Mesenchymal stem cell (in vitro differentiated cells and primary cell): ENCODE results near the gene MMP25.

Experiments used
- DNase-seq: peaks from one replicate; pipeline ENCODE4 v3.0.0-alpha.2; 2013
- H2AFZ ChIP-seq: one replicate; pipeline ENCODE4 v1.6.1; 2013; ENCODE audit warnings: low read depth, mild to moderate bottlenecking, control low read depth, inconsistent platforms, low read length, moderate library complexity
- H2AK5ac ChIP-seq: 2 replicates; pipeline ENCODE4 v1.6.1; 2013; ENCODE audit warnings: low read length, moderate library complexity, mild to moderate bottlenecking, inconsistent platforms; ENCODE audit not compliant: severe bottlenecking
- H2BK120ac ChIP-seq: one replicate; pipeline ENCODE4 v1.6.1; 2013; ENCODE audit warnings: low read depth, mild to moderate bottlenecking, inconsistent platforms, low read length, moderate library complexity
- H2BK12ac ChIP-seq, 2 experiments: one replicate each; pipeline ENCODE4 v1.6.1; 2013; ENCODE audit warnings: inconsistent platforms in 2 of 2, low read length in 2 of 2, mild to moderate bottlenecking in 2 of 2, moderate library complexity in 2 of 2, control low read depth in 1 of 2
- H2BK15ac ChIP-seq: one replicate; pipeline ENCODE4 v1.6.1; 2013; ENCODE audit warnings: mild to moderate bottlenecking, low read depth, inconsistent platforms; ENCODE audit not compliant: poor library complexity, severe bottlenecking
- H2BK5ac ChIP-seq: 2 replicates; pipeline ENCODE4 v1.6.1; 2013; ENCODE audit warnings: low read depth, mild to moderate bottlenecking, low read length, control low read depth, inconsistent platforms; ENCODE audit not compliant: poor library complexity, severe bottlenecking
- H3K14ac ChIP-seq, 2 experiments: one replicate each; pipeline ENCODE4 v1.6.1; 2013; ENCODE audit warnings: inconsistent platforms in 2 of 2, low read length in 2 of 2, control low read depth in 1 of 2, mild to moderate bottlenecking in 1 of 2, moderate library complexity in 1 of 2
- H3K18ac ChIP-seq, 2 experiments: one replicate each; pipeline ENCODE4 v1.6.1; 2013; ENCODE audit warnings: inconsistent platforms in 2 of 2, low read length in 2 of 2, control low read depth in 1 of 2, low read depth in 1 of 2, mild to moderate bottlenecking in 1 of 2
- H3K23ac ChIP-seq, 2 experiments: one replicate each; pipeline ENCODE4 v1.6.1; 2013; ENCODE audit warnings: inconsistent platforms in 2 of 2, low read length in 2 of 2, mild to moderate bottlenecking in 2 of 2, moderate library complexity in 2 of 2, control low read depth in 1 of 2
- H3K27ac ChIP-seq: 2 replicates; pipeline ENCODE4 v1.5.1; 2013; ENCODE audit warnings: mild to moderate bottlenecking, moderate library complexity, low read length, control low read depth, inconsistent platforms; ENCODE audit not compliant: poor library complexity, severe bottlenecking
- H3K27me3 ChIP-seq, 2 experiments: 2 replicates each; pipeline versions ENCODE4 v1.6.1 to v1.7.0; 2013; ENCODE audit warnings: low read length in 2 of 2, mild to moderate bottlenecking in 2 of 2, moderate library complexity in 2 of 2, control low read depth in 1 of 2, inconsistent platforms in 1 of 2; ENCODE audit not compliant: control insufficient read depth in 1 of 2, insufficient read depth in 1 of 2
- H3K36me3 ChIP-seq, 2 experiments: 2 replicates each; pipeline versions ENCODE4 v1.6.1 to v1.7.0; 2013; ENCODE audit warnings: low read length in 2 of 2, control low read depth in 1 of 2, inconsistent platforms in 1 of 2, low read depth in 1 of 2, mild to moderate bottlenecking in 1 of 2; ENCODE audit not compliant: insufficient read depth in 2 of 2, control insufficient read depth in 1 of 2
- H3K4ac ChIP-seq, 2 experiments: one replicate each; pipeline ENCODE4 v1.6.1; 2013; ENCODE audit warnings: inconsistent platforms in 2 of 2, low read length in 2 of 2, mild to moderate bottlenecking in 2 of 2, moderate library complexity in 2 of 2, control low read depth in 1 of 2, low read depth in 1 of 2
- H3K4me1 ChIP-seq: 2 replicates; pipeline ENCODE4 v1.6.1; 2013; ENCODE audit warnings: low read depth, low read length, control low read depth; ENCODE audit not compliant: control insufficient read depth, insufficient read depth
- H3K4me2 ChIP-seq: 2 replicates; pipeline ENCODE4 v1.6.1; 2013; ENCODE audit warnings: low read length, mild to moderate bottlenecking, inconsistent platforms; ENCODE audit not compliant: poor library complexity, severe bottlenecking
- H3K4me3 ChIP-seq, 2 experiments: 2 replicates each; pipeline versions ENCODE4 v1.5.1 to v1.7.0; 2013; ENCODE audit warnings: low read length in 2 of 2, mild to moderate bottlenecking in 2 of 2, control low read depth in 1 of 2, low read depth in 1 of 2; ENCODE audit not compliant: insufficient read depth in 1 of 2
- H3K79me1 ChIP-seq: replicated peaks from 2 replicates; pipeline ENCODE4 v1.6.1; 2013; ENCODE audit warnings: mild to moderate bottlenecking, control low read depth, low read length, inconsistent platforms; ENCODE audit not compliant: poor library complexity, severe bottlenecking
- H3K9ac ChIP-seq: 2 replicates; pipeline ENCODE4 v1.7.0; 2013; ENCODE audit warnings: mild to moderate bottlenecking, low read length, moderate library complexity
- H3K9me3 ChIP-seq: 2 replicates; pipeline ENCODE4 v1.7.0; 2013; ENCODE audit warnings: mild to moderate bottlenecking, low read length; ENCODE audit not compliant: control insufficient read depth
- H4K8ac ChIP-seq: one replicate; pipeline ENCODE4 v1.6.1; 2013; ENCODE audit warnings: inconsistent platforms, mild to moderate bottlenecking, low read length, moderate library complexity
- H4K91ac ChIP-seq: one replicate; pipeline ENCODE4 v1.6.1; 2013; ENCODE audit warnings: mild to moderate bottlenecking, low read length, inconsistent platforms
- WGBS: methylation state at CpG from one replicate; pipeline ENCODE4 v1.1.7; 2013; ENCODE audit warnings: mixed read lengths; 5-methylcytosine and 5-hydroxymethylcytosine counted together

MMP25 gene

DNA sequence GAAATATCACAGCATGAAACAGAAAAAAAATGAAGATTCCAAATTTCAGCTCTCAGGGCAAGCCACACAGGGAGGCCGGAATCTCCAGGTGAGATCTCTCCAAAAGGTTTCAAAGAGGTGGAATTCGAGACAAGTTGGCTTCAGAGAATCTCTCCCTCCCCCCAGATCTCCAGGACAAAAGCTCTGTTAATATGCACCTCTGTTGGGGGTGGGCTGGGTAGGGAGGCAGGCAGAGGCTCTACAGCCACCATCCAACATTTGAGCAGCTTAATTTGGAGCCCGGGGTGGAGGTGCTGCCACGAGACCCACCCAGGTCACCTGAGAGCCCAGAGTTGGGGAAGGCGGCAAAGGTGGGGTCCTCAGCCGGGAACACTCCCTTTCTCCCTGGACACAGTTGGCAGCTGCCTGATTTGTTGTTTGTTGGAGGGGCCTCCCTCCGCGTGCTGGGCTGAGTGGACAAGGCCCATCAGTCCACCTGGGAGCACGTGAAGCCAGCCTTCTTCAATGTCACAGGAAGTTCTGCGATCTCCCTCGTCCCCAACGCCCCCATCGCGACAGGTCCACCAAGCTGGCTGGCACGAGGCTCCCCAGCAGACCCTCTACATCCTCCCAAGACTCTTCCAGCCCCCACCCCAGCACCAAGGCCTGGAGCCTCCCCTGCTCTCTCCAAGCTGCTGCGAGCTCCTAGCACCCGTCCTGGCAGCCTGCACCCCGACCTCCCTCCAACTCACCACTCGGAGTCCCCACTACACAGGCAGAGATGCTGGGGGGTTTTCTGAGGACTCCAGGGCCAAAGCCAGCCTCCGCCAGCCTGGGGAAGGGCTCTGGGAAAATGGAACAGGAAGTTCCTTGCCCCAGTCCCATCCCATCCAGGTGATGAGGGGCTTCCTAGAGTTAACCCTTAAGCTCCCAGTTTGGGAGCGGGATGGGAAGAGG, 52.4 kb downstream of the MMP25 start, which contains the start of gene ZSCAN10:
Gene ZSCAN10 (minus strand): TSS at position 836 of the 936 bp plus-strand sequence. CDS start 6,357 bp downstream, outside the sequence.
- 24% methylated on average over 17 of the region's 21 CpGs for WGBS
- DNase-seq: no peak

DNA sequence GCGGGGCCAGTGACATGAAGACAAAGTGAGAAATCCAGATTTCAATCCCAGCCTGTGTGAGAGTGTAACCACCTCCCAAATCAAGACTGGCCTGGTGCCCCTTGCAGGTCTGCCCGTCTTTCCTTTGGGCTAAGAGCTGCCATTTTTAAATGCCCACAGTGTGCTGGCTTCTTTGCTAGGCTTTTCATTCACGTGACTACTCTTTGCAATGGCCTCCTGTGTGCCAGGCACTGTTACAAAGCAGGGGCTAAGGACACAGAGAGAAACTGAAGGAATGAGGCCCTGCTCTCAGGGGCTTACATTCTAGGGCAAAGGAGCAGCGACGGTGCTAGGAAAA, 53.0 kb downstream of the MMP25 start:
- H2BK12ac ChIP-seq: no peak overlapping the region
- H3K14ac ChIP-seq: no peak overlapping the region
- no peak overlapping the region for H2AFZ ChIP-seq
- H3K79me1 ChIP-seq: no peaks in the 10 kb centered on the region
- no peak overlapping the region for H2BK15ac ChIP-seq
- H3K4ac ChIP-seq: no peak overlapping the region
- no peak overlapping the region for H2AK5ac ChIP-seq
- H3K23ac ChIP-seq: no peak overlapping the region
- H3K18ac ChIP-seq: no peak overlapping the region
- no peak overlapping the region for H2BK5ac ChIP-seq
- H3K9me3 ChIP-seq: no peaks in the 10 kb centered on the region
- no peaks in the 10 kb centered on the region for H3K36me3 ChIP-seq
- no peak overlapping the region for H4K8ac ChIP-seq
- no peak overlapping the region for H3K27ac ChIP-seq
- 35% methylated on average over 5 of the region's 5 CpGs for WGBS
- H3K4me3 ChIP-seq: no peak overlapping the region
- H2BK120ac ChIP-seq: no peak overlapping the region
- peaks cover 19 to 29% of the 10 kb centered on the region in 2 experiments for H3K27me3 ChIP-seq
- H4K91ac ChIP-seq: no peak overlapping the region
- no peak overlapping the region for H3K4me2 ChIP-seq
- H3K9ac ChIP-seq: no peak overlapping the region
- H3K4me1 ChIP-seq: peaks cover 11% of the 10 kb centered on the region
- no peak for DNase-seq

More for the DNA sequence above, 52.4 kb downstream of the MMP25 start, which contains the start of gene ZSCAN10:
- Histone ChIP-seq H3K9ac (no peak within 1 kb of the TSS), H3K9me3 (no peaks in the 10 kb centered on the region), H2BK12ac (no peak within 1 kb of the TSS), H3K79me1 (no peaks in the 10 kb centered on the region), H2AK5ac (no peak within 1 kb of the TSS), H2BK120ac (no peak within 1 kb of the TSS), H3K27me3 (peaks cover 19 to 29% of the 10 kb centered on the region in 2 experiments), H3K4me3 (peak within 1 kb of the TSS in 1 of 2 experiments; percentile 45), H2AFZ (no peak within 1 kb of the TSS), H2BK5ac (no peak within 1 kb of the TSS), H3K27ac (no peak within 1 kb of the TSS), H3K36me3 (no peaks in the 10 kb centered on the region), H3K4me2 (peak within 1 kb of the TSS; percentile 5), H3K4me1 (peaks cover 11% of the 10 kb centered on the region), H4K91ac (no peak within 1 kb of the TSS), H3K18ac (no peak within 1 kb of the TSS), H3K23ac (no peak within 1 kb of the TSS), H3K14ac (no peak within 1 kb of the TSS), H2BK15ac (no peak within 1 kb of the TSS), H4K8ac (peak within 1 kb of the TSS; percentile 41), H3K4ac (no peak within 1 kb of the TSS)

DNA sequence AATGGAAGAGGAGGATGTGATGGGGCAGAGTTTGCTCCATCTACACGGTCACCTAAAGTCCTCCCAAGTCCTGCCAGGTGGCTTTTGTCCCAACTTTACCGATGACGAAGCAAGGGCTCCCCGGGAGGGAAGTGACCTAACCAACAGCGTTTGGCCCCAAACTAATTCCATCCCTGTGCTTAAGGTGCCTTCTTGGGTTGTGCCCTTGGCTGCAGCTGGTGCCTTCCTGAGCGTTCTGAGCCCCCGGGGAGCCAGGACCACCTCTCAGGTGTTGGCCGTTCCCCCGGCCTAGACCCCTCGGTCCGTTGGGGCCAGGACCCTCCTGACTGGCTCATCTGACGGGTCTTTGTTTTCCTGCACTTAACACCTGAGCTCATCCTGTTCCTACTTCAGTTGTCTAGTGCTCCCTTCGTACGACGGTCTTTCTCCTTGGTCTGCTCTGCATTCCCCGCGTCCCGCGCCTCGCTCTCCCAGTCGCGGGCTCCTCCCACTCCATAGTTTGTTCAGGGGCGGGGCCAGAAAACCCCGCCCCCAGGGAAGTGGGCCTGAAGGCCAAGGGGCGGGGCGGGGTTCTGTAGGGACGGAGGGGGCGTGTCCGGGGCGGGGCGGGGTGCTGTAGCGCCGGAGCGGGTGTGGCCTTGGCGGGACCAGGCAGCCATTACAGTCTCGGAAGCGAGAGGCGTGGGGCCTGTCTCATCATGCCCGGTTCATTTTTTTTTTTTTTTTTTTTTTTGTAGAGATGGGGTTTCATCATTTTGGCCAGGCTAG, 53.6 kb downstream of the MMP25 start:
- peaks cover 11% of the 10 kb centered on the region for H3K4me1 ChIP-seq
- peak overlapping the region; percentile 5 for H3K4me2 ChIP-seq
- WGBS: 8% methylated on average over 28 of the region's 39 CpGs
- no peak overlapping the region for H3K23ac ChIP-seq
- H3K36me3 ChIP-seq: no peaks in the 10 kb centered on the region
- H4K8ac ChIP-seq: peak overlapping the region; percentile 41
- H3K27ac ChIP-seq: no peak overlapping the region
- H3K27me3 ChIP-seq: peaks cover 19 to 29% of the 10 kb centered on the region in 2 experiments
- H3K79me1 ChIP-seq: no peaks in the 10 kb centered on the region
- H2BK15ac ChIP-seq: no peak overlapping the region
- peak overlapping the region in 1 of 2 experiments; percentile 45 for H3K4me3 ChIP-seq
- no peak overlapping the region for H3K14ac ChIP-seq
- no peak overlapping the region for H3K4ac ChIP-seq
- H4K91ac ChIP-seq: no peak overlapping the region
- no peaks in the 10 kb centered on the region for H3K9me3 ChIP-seq
- no peak overlapping the region for H2BK5ac ChIP-seq
- H2AK5ac ChIP-seq: no peak overlapping the region
- no peak overlapping the region for H2AFZ ChIP-seq
- H2BK120ac ChIP-seq: no peak overlapping the region
- no peak overlapping the region for H3K9ac ChIP-seq
- H2BK12ac ChIP-seq: no peak overlapping the region
- peak; percentile 89 for DNase-seq
- no peak overlapping the region for H3K18ac ChIP-seq
